ENCODE measurements around the gene TUBD1.

Gene TUBD1

DNA sequence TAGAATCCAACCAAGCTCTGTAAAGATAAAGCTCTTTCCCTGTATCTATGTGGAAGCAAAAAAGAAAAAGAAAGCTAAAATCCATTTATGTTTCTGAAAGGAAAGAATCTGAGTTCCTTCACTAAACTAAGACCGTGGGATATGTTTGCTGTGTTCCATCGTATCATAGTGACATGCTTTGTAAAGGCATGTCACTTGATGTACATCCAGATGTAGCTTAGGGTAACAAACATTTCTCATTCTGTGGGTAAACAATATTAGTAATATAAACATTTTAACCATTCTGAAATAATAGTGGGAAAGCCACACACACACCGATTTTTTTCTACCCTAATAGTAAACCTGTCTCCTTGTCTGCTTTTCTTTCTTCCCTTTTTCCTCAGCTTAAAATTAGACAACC lies 78.1 kb downstream of the TUBD1 start:
- no peak for DNase-seq

DNA sequence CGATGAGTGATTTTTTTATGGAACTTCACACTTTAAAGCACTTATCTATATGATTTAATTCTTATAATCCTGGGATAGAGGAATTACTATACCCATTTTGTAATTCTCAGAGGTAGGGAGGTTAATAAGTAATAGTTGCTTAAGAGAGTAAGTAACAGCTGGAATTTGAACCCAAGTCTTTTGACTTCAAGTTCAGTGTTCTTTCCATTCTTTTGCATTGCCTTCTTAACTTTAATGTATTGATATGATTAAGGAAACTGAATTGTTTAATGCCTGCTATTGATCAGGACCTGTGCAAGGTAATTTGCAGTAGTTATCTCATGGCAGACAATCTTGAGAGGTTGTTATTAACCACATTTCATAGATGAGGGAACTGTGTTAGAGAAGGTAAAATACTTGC lies 78.5 kb downstream of the TUBD1 start:
- DNase-seq = no peak

DNA sequence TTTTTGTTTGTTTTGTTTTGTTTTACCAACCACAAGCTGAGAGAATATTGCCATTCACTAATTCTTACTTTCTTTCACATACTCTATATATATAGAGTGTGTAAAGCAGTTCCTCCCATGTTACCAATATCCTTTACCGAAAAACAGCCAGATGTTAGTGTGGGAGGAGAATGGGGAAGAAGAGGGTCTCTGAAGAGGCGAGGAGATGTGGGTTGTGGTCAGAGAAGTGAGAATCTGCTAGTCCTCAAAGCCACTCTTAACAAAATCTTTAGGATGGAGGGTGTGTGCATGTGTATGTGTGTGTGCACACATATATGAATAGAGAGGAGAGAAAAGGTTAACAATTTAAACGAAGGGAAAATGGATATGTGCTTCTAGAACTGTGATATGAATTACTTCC lies 80.6 kb downstream of the TUBD1 start:
- no peak for DNase-seq

GRCh38 chr17:59811209-59811608 lies 81.5 kb downstream of the TUBD1 start:
- DNase-seq = no peak

DNA sequence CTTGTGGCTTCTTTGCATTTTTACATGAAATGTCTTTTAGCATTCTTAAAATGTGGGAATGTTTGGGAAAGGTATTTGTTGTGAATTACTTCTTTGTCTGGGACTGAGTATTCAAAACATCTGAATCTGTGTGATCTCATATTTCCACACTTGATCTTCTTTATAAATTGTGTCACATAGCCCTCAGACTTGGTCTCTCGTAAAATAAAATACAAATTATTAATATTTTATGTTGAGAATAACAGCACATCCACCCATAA lies 81.9 kb downstream of the TUBD1 start:
- no peak for DNase-seq

All from NCI-H1417 (cell line).